Mesendoderm (in vitro differentiated cells): ENCODE data around the gene RNF220.

Experiments
- DNase-seq: peaks from one replicate; pipeline ENCODE4 v3.0.0; 2013
- H2AK5ac ChIP-seq: 2 replicates; pipeline ENCODE4 v1.6.1; 2013; ENCODE audit warnings: low read length, inconsistent platforms
- H2BK120ac ChIP-seq: 2 replicates; pipeline ENCODE4 v1.6.1; 2013; ENCODE audit warnings: low read depth, mild to moderate bottlenecking, low read length, moderate library complexity, mixed read lengths
- H2BK15ac ChIP-seq: replicated peaks from 2 replicates; pipeline ENCODE4 v1.6.1; 2013; ENCODE audit warnings: low read depth, mild to moderate bottlenecking, moderate library complexity
- H2BK5ac ChIP-seq: 2 replicates; pipeline ENCODE4 v1.6.1; 2013; ENCODE audit warnings: low read length, inconsistent platforms
- H3K18ac ChIP-seq: 2 replicates; pipeline ENCODE4 v1.6.1; 2013; ENCODE audit warnings: mild to moderate bottlenecking, low read length, mixed read lengths
- H3K23ac ChIP-seq: one replicate; pipeline ENCODE4 v1.6.1; 2013; ENCODE audit warnings: low read length
- H3K27ac ChIP-seq: 2 replicates; pipeline ENCODE4 v1.5.1; 2013; ENCODE audit warnings: low read depth, mild to moderate bottlenecking, inconsistent platforms, low read length, moderate library complexity
- H3K27me3 ChIP-seq: 2 replicates; pipeline ENCODE4 v1.6.1; 2013; ENCODE audit warnings: low read length, control low read depth, mild to moderate bottlenecking, inconsistent platforms; ENCODE audit not compliant: insufficient read depth, poor library complexity
- H3K36me3 ChIP-seq: 2 replicates; pipeline ENCODE4 v1.6.1; 2013; ENCODE audit warnings: low read length, inconsistent platforms; ENCODE audit not compliant: control insufficient read depth, insufficient read depth
- H3K4ac ChIP-seq: one replicate; pipeline ENCODE4 v1.6.1; 2013; ENCODE audit warnings: low read depth, mild to moderate bottlenecking, low read length, moderate library complexity
- H3K4me1 ChIP-seq: 2 replicates; pipeline ENCODE4 v1.6.1; 2013; ENCODE audit warnings: low read depth, low read length, inconsistent platforms; ENCODE audit not compliant: control insufficient read depth
- H3K4me2 ChIP-seq: 2 replicates; pipeline ENCODE4 v1.6.1; 2013; ENCODE audit warnings: low read length
- H3K4me3 ChIP-seq: 2 replicates; pipeline ENCODE4 v1.5.1; 2013; ENCODE audit warnings: mild to moderate bottlenecking, low read length
- H3K56ac ChIP-seq: one replicate; pipeline ENCODE4 v1.6.1; 2013; ENCODE audit warnings: low read length
- H3K79me1 ChIP-seq: 2 replicates; pipeline ENCODE4 v1.6.1; 2013; ENCODE audit warnings: low read length, inconsistent platforms
- H3K79me2 ChIP-seq: 2 replicates; pipeline ENCODE4 v1.6.1; 2013; ENCODE audit warnings: mild to moderate bottlenecking, low read length; ENCODE audit not compliant: control insufficient read depth, insufficient read depth
- H3K9ac ChIP-seq: 2 replicates; pipeline ENCODE4 v1.6.1; 2013; ENCODE audit warnings: low read length, inconsistent platforms
- H4K5ac ChIP-seq: one replicate; pipeline ENCODE4 v1.6.1; 2013; ENCODE audit warnings: low read length
- H4K8ac ChIP-seq: one replicate; pipeline ENCODE4 v1.6.1; 2013; ENCODE audit warnings: low read depth, mild to moderate bottlenecking, control low read depth, low read length, moderate library complexity
- WGBS: extraction: QIAGEN DNeasy Blood & Tissue Kit; methylation state at CpG from one replicate; pipeline ENCODE4 v1.1.7; 2013; ENCODE audit warnings: low lambda C conversion rate, missing lambda C conversion rate; ENCODE audit not compliant: insufficient coverage; ENCODE audit errors: extremely low coverage; 5-methylcytosine and 5-hydroxymethylcytosine counted together

The RNF220 gene

GRCh38 chr1:44604157-44604955, 199.3 kb downstream of the RNF220 start:
- no peak overlapping the region for H3K56ac ChIP-seq
- no peak overlapping the region for H3K4me2 ChIP-seq
- H2AK5ac ChIP-seq: no peak overlapping the region
- H3K18ac ChIP-seq: no peak overlapping the region
- no peak overlapping the region for H3K4ac ChIP-seq
- H4K5ac ChIP-seq: no peak overlapping the region
- H3K27me3 ChIP-seq: no peaks in the 10 kb centered on the region
- no peak overlapping the region for H3K4me3 ChIP-seq
- H3K79me2 ChIP-seq: no peaks in the 10 kb centered on the region
- DNase-seq: no peak
- no peak overlapping the region for H2BK120ac ChIP-seq
- no peak overlapping the region for H2BK5ac ChIP-seq
- no peaks in the 10 kb centered on the region for H3K4me1 ChIP-seq
- no peak overlapping the region for H3K27ac ChIP-seq
- H3K23ac ChIP-seq: peak overlapping the region; percentile 67
- no peak overlapping the region for H4K8ac ChIP-seq
- H3K79me1 ChIP-seq: no peaks in the 10 kb centered on the region
- no peak overlapping the region for H3K9ac ChIP-seq
- WGBS: no CpG with 5 or more reads among the region's 3 CpGs
- no peaks in the 10 kb centered on the region for H3K36me3 ChIP-seq
- H2BK15ac ChIP-seq: no peak overlapping the region

GRCh38 chr1:44605914-44606615, 201.0 kb downstream of the RNF220 start:
- no peak for DNase-seq

GRCh38 chr1:44606701-44607281, 201.7 kb downstream of the RNF220 start:
- H3K36me3 ChIP-seq: no peaks in the 10 kb centered on the region
- no peak overlapping the region for H2BK5ac ChIP-seq
- H3K27me3 ChIP-seq: no peaks in the 10 kb centered on the region
- no peak overlapping the region for H3K27ac ChIP-seq
- H2BK15ac ChIP-seq: no peak overlapping the region
- no peak for DNase-seq
- H4K8ac ChIP-seq: no peak overlapping the region
- no peak overlapping the region for H3K9ac ChIP-seq
- no peak overlapping the region for H4K5ac ChIP-seq
- H3K4me1 ChIP-seq: no peaks in the 10 kb centered on the region
- no peak overlapping the region for H3K4me2 ChIP-seq
- no peak overlapping the region for H2AK5ac ChIP-seq
- no peak overlapping the region for H2BK120ac ChIP-seq
- no peak overlapping the region for H3K23ac ChIP-seq
- no peaks in the 10 kb centered on the region for H3K79me1 ChIP-seq
- H3K4me3 ChIP-seq: no peak overlapping the region
- no peak overlapping the region for H3K18ac ChIP-seq
- WGBS: no CpG with 5 or more reads among the region's 8 CpGs
- H3K4ac ChIP-seq: no peak overlapping the region
- no peak overlapping the region for H3K56ac ChIP-seq
- H3K79me2 ChIP-seq: no peaks in the 10 kb centered on the region

More at GRCh38 chr1:44605914-44606615, 201.0 kb downstream of the RNF220 start:
- H3K4me3 ChIP-seq: no peak overlapping the region
- H3K27me3 ChIP-seq: no peaks in the 10 kb centered on the region
- H2BK15ac ChIP-seq: no peak overlapping the region
- no peak overlapping the region for H2AK5ac ChIP-seq
- H3K23ac ChIP-seq: no peak overlapping the region
- H3K27ac ChIP-seq: no peak overlapping the region
- H4K5ac ChIP-seq: no peak overlapping the region
- no peaks in the 10 kb centered on the region for H3K36me3 ChIP-seq
- no peak overlapping the region for H3K9ac ChIP-seq
- WGBS: no CpG with 5 or more reads among the region's 12 CpGs
- H3K79me2 ChIP-seq: no peaks in the 10 kb centered on the region
- no peak overlapping the region for H2BK120ac ChIP-seq
- no peak overlapping the region for H3K4me2 ChIP-seq
- no peak overlapping the region for H3K56ac ChIP-seq
- H2BK5ac ChIP-seq: no peak overlapping the region
- no peak overlapping the region for H3K4ac ChIP-seq
- no peak overlapping the region for H3K18ac ChIP-seq
- H3K4me1 ChIP-seq: no peaks in the 10 kb centered on the region
- no peak overlapping the region for H4K8ac ChIP-seq
- H3K79me1 ChIP-seq: no peaks in the 10 kb centered on the region

DNA sequence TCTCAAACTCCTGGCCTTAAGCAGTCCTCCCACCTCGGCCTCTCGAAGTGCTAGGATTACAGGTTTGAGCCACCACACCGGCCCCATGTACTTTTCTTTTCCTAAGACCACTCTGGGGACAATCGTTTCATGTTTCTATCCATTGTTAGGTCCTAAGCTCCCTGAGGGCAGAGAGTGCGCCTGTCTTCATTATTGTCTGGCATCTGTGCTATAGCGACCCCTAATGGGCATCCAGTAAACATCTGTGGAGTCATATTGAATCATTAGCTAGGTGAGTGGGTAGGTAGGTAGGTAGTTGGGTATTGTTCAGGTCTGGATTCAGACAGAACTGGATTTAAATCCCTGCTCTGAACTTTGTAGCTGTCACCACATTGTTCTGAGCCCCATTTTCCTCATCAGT, 203.1 kb downstream of the RNF220 start:
- no peaks in the 10 kb centered on the region for H3K27me3 ChIP-seq
- no peak overlapping the region for H3K56ac ChIP-seq
- H2BK15ac ChIP-seq: no peak overlapping the region
- H3K23ac ChIP-seq: no peak overlapping the region
- no peak overlapping the region for H4K8ac ChIP-seq
- peak; percentile 44 for DNase-seq
- H3K4me1 ChIP-seq: no peaks in the 10 kb centered on the region
- no peak overlapping the region for H2BK5ac ChIP-seq
- no peak overlapping the region for H2AK5ac ChIP-seq
- H4K5ac ChIP-seq: no peak overlapping the region
- no peaks in the 10 kb centered on the region for H3K79me2 ChIP-seq
- no peaks in the 10 kb centered on the region for H3K79me1 ChIP-seq
- H3K4me3 ChIP-seq: no peak overlapping the region
- no peak overlapping the region for H3K4me2 ChIP-seq
- no CpG with 5 or more reads among the region's 6 CpGs for WGBS
- no peak overlapping the region for H3K4ac ChIP-seq
- no peak overlapping the region for H2BK120ac ChIP-seq
- H3K18ac ChIP-seq: no peak overlapping the region
- no peak overlapping the region for H3K9ac ChIP-seq
- H3K36me3 ChIP-seq: no peaks in the 10 kb centered on the region
- H3K27ac ChIP-seq: no peak overlapping the region

GRCh38 chr1:44609412-44609767, 204.3 kb downstream of the RNF220 start:
- Histone ChIP-seq H3K79me2 (no peaks in the 10 kb centered on the region), H2AK5ac (no peak overlapping the region), H3K4me3 (no peak overlapping the region), H3K36me3 (no peaks in the 10 kb centered on the region), H3K23ac (no peak overlapping the region), H4K8ac (no peak overlapping the region), H3K79me1 (no peaks in the 10 kb centered on the region), H4K5ac (no peak overlapping the region), H3K56ac (no peak overlapping the region), H3K9ac (no peak overlapping the region), H3K27ac (no peak overlapping the region), H2BK120ac (no peak overlapping the region), H3K27me3 (no peaks in the 10 kb centered on the region), H3K4ac (no peak overlapping the region), H3K18ac (no peak overlapping the region), H3K4me2 (no peak overlapping the region), H2BK5ac (no peak overlapping the region), H2BK15ac (no peak overlapping the region), H3K4me1 (no peaks in the 10 kb centered on the region)
- peak; percentile 82 for DNase-seq
- no CpG with 5 or more reads among the region's 10 CpGs for WGBS
